ENCODE data around the gene CAVIN2. TPM values are rescaled to one million over a fixed set of nuclear protein-coding genes. Genes with fewer than 3 reads are reported as not detected.

CAVIN2 gene
- total RNA-seq, 2 experiments from 2014 or later = 0.14 to 0.16 TPM

GRCh38 chr2:191806396-191806795 lies 40.5 kb downstream of the CAVIN2 start:
- Histone ChIP-seq H3K4me3 (ENCODE audit: low read length) (no peak overlapping the region), H3K4me1 (ENCODE audit: insufficient read depth, low read length) (no peaks in the 10 kb centered on the region), H3K9me3 (ENCODE audit: control insufficient read depth in 1 of 2, insufficient read depth in 1 of 2, low read length in 2 of 2) (no peaks in the 10 kb centered on the region), H3K27ac (ENCODE audit: low read depth in 1 of 2, low read length in 2 of 2) (no peak overlapping the region), H3K27me3 (ENCODE audit: control insufficient read depth in 1 of 2, insufficient read depth in 2 of 2, low read length in 2 of 2) (peaks cover 0 to 17% of the 10 kb centered on the region in 2 experiments), H3K36me3 (ENCODE audit: insufficient read depth, low read length) (no peaks in the 10 kb centered on the region)
- Mint-ChIP-seq H3K27me3 (peaks cover 10% of the 10 kb centered on the region), H3K27ac (no peak overlapping the region), H3K9me3 (no peaks in the 10 kb centered on the region), H3K4me3 (no peak overlapping the region), H3K4me1 (ENCODE audit: low read depth) (no peaks in the 10 kb centered on the region), H3K36me3 (ENCODE audit: low read depth) (no peaks in the 10 kb centered on the region)
- TF ChIP-seq CTCF (IDR thresholded peaks at IDR 0.05) = no peak
- ATAC-seq (ENCODE audit: poor library complexity) = no peak
- intact Hi-C loops (cut with DNase I, micrococcal nuclease) = no loop called here
- no peak for DNase-seq
- POLR2A ChIA-PET = no interaction called here
- CTCF ChIA-PET = no interaction called here

GRCh38 chr2:191804766-191805165 lies 42.1 kb downstream of the CAVIN2 start:
- Histone ChIP-seq H3K27ac (ENCODE audit: low read depth in 1 of 2, low read length in 2 of 2) (no peak overlapping the region), H3K9me3 (ENCODE audit: control insufficient read depth in 1 of 2, insufficient read depth in 1 of 2, low read length in 2 of 2) (no peaks in the 10 kb centered on the region), H3K4me1 (ENCODE audit: insufficient read depth, low read length) (no peaks in the 10 kb centered on the region), H3K27me3 (ENCODE audit: control insufficient read depth in 1 of 2, insufficient read depth in 2 of 2, low read length in 2 of 2) (peaks cover 0 to 17% of the 10 kb centered on the region in 2 experiments), H3K4me3 (ENCODE audit: low read length) (no peak overlapping the region), H3K36me3 (ENCODE audit: insufficient read depth, low read length) (no peaks in the 10 kb centered on the region)
- ATAC-seq (ENCODE audit: poor library complexity) (no peak), DNase-seq (no peak)
- peaks cover 14% of the 10 kb centered on the region for H3K27me3 Mint-ChIP-seq
- no peak for TF ChIP-seq CTCF (IDR thresholded peaks at IDR 0.05)
- ChIA-PET POLR2A (no interaction called here), CTCF (interaction anchor here (0.7 kb wide), 1 partner anchor 13 kb away, joined by 3 read pairs; no protein-coding TSS in a partner anchor)
- H3K4me3 Mint-ChIP-seq = no peak overlapping the region
- intact Hi-C loops (cut with DNase I, micrococcal nuclease) = no loop called here
- H3K36me3 Mint-ChIP-seq (ENCODE audit: low read depth) = no peaks in the 10 kb centered on the region
- H3K9me3 Mint-ChIP-seq = no peaks in the 10 kb centered on the region
- no peak overlapping the region for H3K27ac Mint-ChIP-seq
- H3K4me1 Mint-ChIP-seq (ENCODE audit: low read depth) = no peaks in the 10 kb centered on the region

- Mint-ChIP-seq H3K4me1 (ENCODE audit: low read depth) (no peaks in the 10 kb centered on the region), H3K27me3 (peaks cover 11% of the 10 kb centered on the region), H3K4me3 (no peak overlapping the region), H3K27ac (no peak overlapping the region), H3K9me3 (no peaks in the 10 kb centered on the region), H3K36me3 (ENCODE audit: low read depth) (no peaks in the 10 kb centered on the region)
- POLR2A ChIA-PET = no interaction called here
- ATAC-seq (ENCODE audit: poor library complexity) (no peak), DNase-seq (no peak)
- peaks cover 0 to 17% of the 10 kb centered on the region in 2 experiments for H3K27me3 ChIP-seq (ENCODE audit: control insufficient read depth in 1 of 2, insufficient read depth in 2 of 2, low read length in 2 of 2)
- CTCF ChIA-PET = interaction anchor here (0.7 kb wide), 1 partner anchor 66 kb away, joined by 3 read pairs; no protein-coding TSS in a partner anchor
- no peaks in the 10 kb centered on the region for H3K4me1 ChIP-seq (ENCODE audit: insufficient read depth, low read length)
- TF ChIP-seq CTCF (IDR thresholded peaks at IDR 0.05) = no peak
- H3K27ac ChIP-seq (ENCODE audit: low read depth in 1 of 2, low read length in 2 of 2) = no peak overlapping the region
- no peaks in the 10 kb centered on the region for H3K9me3 ChIP-seq (ENCODE audit: control insufficient read depth in 1 of 2, insufficient read depth in 1 of 2, low read length in 2 of 2)
- intact Hi-C loops (cut with DNase I, micrococcal nuclease) = no loop called here
- H3K36me3 ChIP-seq (ENCODE audit: insufficient read depth, low read length) = no peaks in the 10 kb centered on the region
- H3K4me3 ChIP-seq (ENCODE audit: low read length) = no peak overlapping the region
Measured at GRCh38 chr2:191803007-191803406, 43.9 kb downstream of the CAVIN2 start.
